ENCODE results near the gene HSD17B7. TPM values are rescaled to one million over a fixed set of nuclear protein-coding genes. Genes with fewer than 3 reads are reported as not detected.
A peak's percentile ranks its signal among the peaks of the same experiment; 100 is the strongest.
"Not testable (repeated sequence)": the region's sequence is repeated elsewhere in the genome, so short reads cannot be mapped to it uniquely, and the experiment has no call there.

Gene HSD17B7, protein sequence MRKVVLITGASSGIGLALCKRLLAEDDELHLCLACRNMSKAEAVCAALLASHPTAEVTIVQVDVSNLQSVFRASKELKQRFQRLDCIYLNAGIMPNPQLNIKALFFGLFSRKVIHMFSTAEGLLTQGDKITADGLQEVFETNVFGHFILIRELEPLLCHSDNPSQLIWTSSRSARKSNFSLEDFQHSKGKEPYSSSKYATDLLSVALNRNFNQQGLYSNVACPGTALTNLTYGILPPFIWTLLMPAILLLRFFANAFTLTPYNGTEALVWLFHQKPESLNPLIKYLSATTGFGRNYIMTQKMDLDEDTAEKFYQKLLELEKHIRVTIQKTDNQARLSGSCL
- 10 to 100 TPM; 12.9 to 51.3 (median 24.5) TPM for total RNA-seq

DNA sequence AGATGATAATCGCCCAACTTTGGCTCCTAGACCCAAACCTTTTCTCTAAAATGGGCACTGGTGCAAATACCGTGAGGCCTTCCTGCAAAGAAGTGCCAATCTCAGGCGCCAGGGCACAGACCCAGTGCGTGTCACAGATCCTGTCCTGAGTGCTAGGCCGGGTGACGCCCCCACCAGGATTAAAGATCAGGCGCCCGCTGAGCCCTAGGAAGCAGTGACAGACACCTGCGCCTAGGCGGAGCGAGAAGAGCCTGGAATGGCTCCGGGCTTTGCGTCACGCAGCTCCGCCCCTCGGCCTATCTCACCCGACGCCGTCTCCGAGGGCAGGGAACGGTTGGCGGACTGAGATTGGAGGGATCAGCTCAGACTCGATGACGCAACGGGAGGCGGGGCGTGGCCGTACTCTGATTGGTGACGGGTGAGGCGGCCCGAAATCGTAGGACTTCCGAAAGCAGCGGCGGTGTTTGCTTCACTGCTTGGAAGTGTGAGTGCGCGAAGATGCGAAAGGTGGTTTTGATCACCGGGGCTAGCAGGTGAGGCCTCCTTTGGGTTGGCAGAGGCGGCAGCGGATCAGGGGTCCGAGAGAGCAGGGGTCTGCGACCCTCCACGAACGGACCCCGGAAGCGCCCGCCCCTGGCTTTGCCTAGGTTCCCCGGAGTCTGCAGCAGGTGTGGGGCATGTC lies at the start of gene HSD17B7:
Gene HSD17B7 (plus strand): TSS at position 400 of the 682 bp plus-strand sequence. CDS start 99 bp downstream, at position 499.
- H3K4me1 ChIP-seq (replicated peaks in 1 of 2) = peaks cover 7 to 17% of the 10 kb centered on the region in 2 donors
- 0 to 20% methylated on average over 1 to 2 of the region's 49 CpGs; no CpG with 5 or more reads in 8 of the 10 experiments for WGBS, 10 experiments
- H3K27ac ChIP-seq = peak within 1 kb of the TSS; percentile 84 to 86
- peak; percentile 96 to 99 (median 98) for ATAC-seq (replicated peaks in 6 of 8)
- in situ Hi-C loops (cut with MboI; ENCODE audit: low pct_unique_long_range_greater_than_20kb in 2 of 9, low sequenced_read_pairs in 9 of 9, unreplicated experiment in 9 of 9) = loop anchor here in 1 of 9 experiments (25.0 kb wide), 1 partner anchor 178 kb away; no protein-coding TSS in a partner anchor
- peak within 1 kb of the TSS; percentile 96 to 99 (median 98) for H3K4me3 ChIP-seq

DNA sequence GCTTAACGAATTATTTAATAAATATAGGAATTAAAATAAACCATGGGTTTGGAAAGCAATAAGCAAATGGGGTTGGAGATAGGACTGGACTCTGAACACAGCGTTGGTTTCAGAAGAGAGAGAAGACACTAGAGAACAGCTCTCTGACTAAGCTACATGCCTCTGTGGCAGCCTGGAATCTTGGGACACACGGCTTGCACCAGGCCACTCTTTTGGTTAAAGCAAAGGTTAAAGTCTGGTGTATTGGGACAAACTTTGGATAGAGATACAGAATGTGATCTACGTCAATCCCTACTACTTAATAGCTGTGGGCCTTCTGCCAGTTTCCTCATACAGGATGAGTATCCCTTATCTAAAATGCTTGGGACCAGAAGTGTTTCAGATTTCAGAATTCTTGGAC lies 49.7 kb upstream of the HSD17B7 start:
- no peak for ATAC-seq (replicated peaks in 6 of 8)
- WGBS, 10 experiments = 75 to 100% (median 86%) methylated on average over 1 to 4 of the region's 4 CpGs

DNA sequence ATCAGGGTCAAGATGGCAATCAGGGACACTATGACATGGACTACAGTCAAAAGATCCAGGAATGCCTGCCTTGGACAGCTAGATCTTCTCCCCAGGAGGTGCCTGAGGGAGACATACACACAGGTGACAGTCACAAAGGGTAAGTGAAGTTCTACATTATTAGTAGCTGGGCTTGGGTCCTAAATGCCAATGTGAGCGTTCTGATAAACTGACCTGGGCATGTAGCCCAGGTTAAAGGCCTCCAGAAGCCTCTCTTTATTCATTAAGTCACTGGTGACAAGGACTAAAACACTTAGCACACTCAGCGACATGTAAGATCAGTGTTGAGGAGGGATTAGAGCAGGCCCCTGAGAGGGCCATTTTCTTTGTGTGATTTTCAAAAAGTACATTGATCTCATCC lies 48.9 kb upstream of the HSD17B7 start:
- no peaks in the 10 kb centered on the region for H3K4me1 ChIP-seq (replicated peaks in 1 of 2)
- no peak overlapping the region for H3K27ac ChIP-seq
- 50 to 100% (median 94%) methylated on average over 1 to 2 of the region's 2 CpGs; no CpG with 5 or more reads in 5 of the 10 experiments for WGBS, 10 experiments
- no peak overlapping the region for H3K4me3 ChIP-seq
- in situ Hi-C loops (cut with MboI; ENCODE audit: low pct_unique_long_range_greater_than_20kb in 2 of 9, low sequenced_read_pairs in 9 of 9, unreplicated experiment in 9 of 9) = no loop called here
- no peak for ATAC-seq (replicated peaks in 6 of 8)

More for the DNA sequence above, 49.7 kb upstream of the HSD17B7 start:
- no peak overlapping the region for H3K4me3 ChIP-seq
- in situ Hi-C loops (cut with MboI; ENCODE audit: low pct_unique_long_range_greater_than_20kb in 2 of 9, low sequenced_read_pairs in 9 of 9, unreplicated experiment in 9 of 9) = no loop called here
- H3K4me1 ChIP-seq (replicated peaks in 1 of 2) = no peaks in the 10 kb centered on the region
- H3K27ac ChIP-seq = no peak overlapping the region

DNA sequence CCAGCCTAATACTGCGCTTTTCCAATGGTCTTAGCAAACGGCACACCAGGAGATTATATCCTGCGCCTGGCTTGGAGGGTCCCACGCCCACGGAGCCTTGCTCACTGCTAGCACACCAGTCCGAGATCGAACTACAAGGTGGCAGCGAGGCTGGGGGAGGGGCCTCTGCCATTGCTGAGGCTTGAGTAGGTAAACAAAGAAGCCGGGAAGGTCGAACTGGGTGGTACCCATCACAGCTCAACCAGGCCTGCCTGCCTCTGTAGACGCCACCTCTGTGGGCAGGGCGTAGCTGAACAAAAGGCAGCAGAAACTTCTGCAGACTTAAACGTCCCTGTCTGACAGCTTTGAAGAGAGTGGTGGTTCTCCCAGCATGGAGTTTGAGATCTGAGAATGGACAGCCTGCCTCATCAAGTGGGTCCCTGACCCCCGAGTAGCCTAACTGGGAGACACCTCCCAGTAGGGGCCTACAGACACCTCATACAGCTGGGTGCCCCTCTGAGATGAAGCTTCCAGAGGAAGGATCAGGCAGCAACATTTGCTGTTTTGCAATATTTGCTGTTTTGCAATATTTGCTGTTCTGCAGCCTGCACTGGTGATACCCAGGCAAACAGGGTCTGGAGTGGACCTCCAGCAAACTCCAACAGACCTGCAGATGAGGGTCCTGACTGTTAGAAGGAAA lies 44.1 kb upstream of the HSD17B7 start:
- in situ Hi-C loops (cut with MboI; ENCODE audit: low pct_unique_long_range_greater_than_20kb in 2 of 9, low sequenced_read_pairs in 9 of 9, unreplicated experiment in 9 of 9); H3K27ac ChIP-seq; ATAC-seq (replicated peaks in 6 of 8); H3K4me1 ChIP-seq (replicated peaks in 1 of 2); H3K4me3 ChIP-seq: not testable (repeated sequence)
- whole genome bisulfite sequencing, 10 experiments = 60 to 100% (median 83%) methylated on average over 1 to 13 of the region's 14 CpGs; no CpG with 5 or more reads in 5 of the 10 experiments

DNA sequence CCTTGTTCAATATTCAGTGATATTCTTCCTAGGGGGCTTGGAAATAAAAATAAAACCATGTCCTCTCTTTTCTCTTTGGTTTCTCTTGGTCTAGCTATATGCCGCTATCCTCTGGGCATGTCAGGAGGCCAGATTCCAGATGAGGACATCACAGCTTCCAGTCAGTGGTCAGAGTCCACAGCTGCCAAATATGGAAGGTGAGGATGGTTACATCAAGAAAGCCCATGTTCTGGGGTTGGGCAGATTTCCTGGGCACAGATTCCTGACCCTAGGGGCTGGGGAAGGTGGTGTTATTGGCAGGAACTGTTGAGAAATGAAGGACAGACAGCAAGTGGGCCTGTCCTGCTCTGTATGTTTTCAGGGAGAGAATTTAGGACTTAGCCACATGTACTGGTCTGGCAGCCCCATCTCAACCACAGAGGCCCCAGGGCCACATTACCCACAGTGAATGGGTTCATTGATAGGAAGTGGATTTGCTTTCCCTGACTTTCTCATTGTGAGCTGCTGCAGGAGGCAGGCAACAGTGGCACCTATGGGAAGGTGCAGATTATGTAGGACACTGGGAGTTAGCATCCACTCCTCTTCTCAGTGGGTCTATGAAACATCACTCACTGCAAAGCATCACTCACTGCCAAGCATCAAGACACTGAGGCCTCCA lies 37.4 kb upstream of the HSD17B7 start:
- Histone ChIP-seq H3K27ac (no peak overlapping the region), H3K4me3 (no peak overlapping the region), H3K4me1 (replicated peaks in 1 of 2) (no peaks in the 10 kb centered on the region)
- in situ Hi-C loops (cut with MboI; ENCODE audit: low pct_unique_long_range_greater_than_20kb in 2 of 9, low sequenced_read_pairs in 9 of 9, unreplicated experiment in 9 of 9) = no loop called here
- WGBS, 10 experiments = 80 to 100% (median 100%) methylated on average over 1 of the region's 1 CpG; no CpG with 5 or more reads in 4 of the 10 experiments
- ATAC-seq (replicated peaks in 6 of 8) = no peak

DNA sequence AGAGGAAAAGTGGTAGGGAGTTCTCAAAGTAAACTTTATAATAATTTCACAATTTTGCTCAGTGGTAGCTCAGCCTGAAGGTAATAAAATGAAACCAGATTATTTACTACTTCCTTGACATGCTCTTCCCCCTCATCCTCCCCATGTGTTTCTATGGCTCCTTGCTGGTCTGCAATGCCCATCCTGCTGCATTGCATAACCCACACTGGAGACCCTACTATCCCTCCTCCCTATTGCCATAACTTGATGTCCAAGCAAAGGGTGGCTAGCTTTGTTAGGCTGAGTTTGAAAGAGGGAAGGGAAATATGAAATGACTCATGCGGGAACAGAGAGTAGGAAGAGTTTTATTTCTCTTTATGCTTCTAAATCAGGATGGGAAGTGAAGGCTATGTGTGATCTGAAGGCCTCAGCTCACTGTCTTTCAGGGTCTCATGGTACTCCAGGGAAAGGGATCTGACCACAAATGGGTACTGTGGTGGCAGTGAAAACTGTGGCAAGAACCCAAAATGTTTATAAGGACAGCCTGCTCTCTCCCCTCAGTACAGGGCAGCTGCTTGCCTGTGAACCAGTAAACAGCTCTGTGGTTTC lies 36.4 kb upstream of the HSD17B7 start:
- ATAC-seq (replicated peaks in 6 of 8) = no peak
- 82 to 100% (median 88%) methylated on average over 1 of the region's 1 CpG; no CpG with 5 or more reads in 5 of the 10 experiments for WGBS, 10 experiments
- in situ Hi-C loops (cut with MboI; ENCODE audit: low pct_unique_long_range_greater_than_20kb in 2 of 9, low sequenced_read_pairs in 9 of 9, unreplicated experiment in 9 of 9) = no loop called here
- no peak overlapping the region for H3K4me3 ChIP-seq
- no peaks in the 10 kb centered on the region for H3K4me1 ChIP-seq (replicated peaks in 1 of 2)
- no peak overlapping the region for H3K27ac ChIP-seq

DNA sequence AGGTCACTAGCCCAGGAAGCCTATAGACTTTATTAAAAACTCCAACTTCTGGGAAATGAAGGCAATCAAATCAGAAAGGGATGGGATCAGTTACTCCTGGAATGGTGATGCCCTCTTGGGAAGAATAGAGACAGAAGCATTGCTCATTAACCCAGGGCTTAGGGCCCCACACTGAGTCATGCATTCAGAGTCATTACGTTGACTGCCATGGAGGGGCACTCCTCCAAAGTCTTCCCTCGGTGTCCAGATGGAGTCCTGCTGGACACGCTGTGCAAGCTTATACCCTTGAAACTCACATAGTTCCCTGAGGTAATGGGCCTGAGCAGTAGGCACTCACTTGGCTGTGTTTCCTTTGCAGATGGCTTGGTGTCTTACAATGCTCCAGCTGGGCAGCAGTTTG lies 35.2 kb upstream of the HSD17B7 start:
- 72 to 96% (median 80%) methylated on average over 1 to 3 of the region's 3 CpGs; no CpG with 5 or more reads in 6 of the 10 experiments for WGBS, 10 experiments
- no peak for ATAC-seq (replicated peaks in 6 of 8)
- no peak overlapping the region for H3K27ac ChIP-seq
- H3K4me3 ChIP-seq = no peak overlapping the region
- in situ Hi-C loops (cut with MboI; ENCODE audit: low pct_unique_long_range_greater_than_20kb in 2 of 9, low sequenced_read_pairs in 9 of 9, unreplicated experiment in 9 of 9) = no loop called here
- H3K4me1 ChIP-seq (replicated peaks in 1 of 2) = no peaks in the 10 kb centered on the region

DNA sequence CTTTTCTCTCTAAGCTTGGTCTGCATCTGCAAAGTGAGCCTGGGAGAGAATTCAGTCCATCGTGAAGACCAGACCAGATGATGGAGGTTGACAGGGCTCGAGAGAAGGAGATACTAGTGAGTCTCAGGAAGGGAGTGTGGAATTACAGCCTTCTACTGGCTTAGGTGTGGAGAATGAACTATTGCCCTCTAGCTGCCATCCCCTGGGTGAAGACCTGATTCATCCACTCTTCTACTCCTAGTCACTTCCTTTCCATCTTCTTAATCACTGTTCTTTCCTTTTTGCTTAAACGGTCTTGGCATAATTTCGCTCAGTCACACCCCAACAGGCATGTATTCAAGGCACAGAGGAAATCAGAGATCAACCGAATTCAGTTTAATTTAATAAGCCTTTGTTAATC lies 34.0 kb upstream of the HSD17B7 start:
- in situ Hi-C loops (cut with MboI; ENCODE audit: low pct_unique_long_range_greater_than_20kb in 2 of 9, low sequenced_read_pairs in 9 of 9, unreplicated experiment in 9 of 9) = no loop called here
- H3K4me1 ChIP-seq (replicated peaks in 1 of 2) = no peaks in the 10 kb centered on the region
- ATAC-seq (replicated peaks in 6 of 8) = peak in 2 of 8 experiments; percentile 79 to 82
- WGBS, 10 experiments = 24 to 97% (median 79%) methylated on average over 1 to 5 of the region's 5 CpGs; no CpG with 5 or more reads in 2 of the 10 experiments
- H3K4me3 ChIP-seq = no peak overlapping the region
- H3K27ac ChIP-seq = no peak overlapping the region

DNA sequence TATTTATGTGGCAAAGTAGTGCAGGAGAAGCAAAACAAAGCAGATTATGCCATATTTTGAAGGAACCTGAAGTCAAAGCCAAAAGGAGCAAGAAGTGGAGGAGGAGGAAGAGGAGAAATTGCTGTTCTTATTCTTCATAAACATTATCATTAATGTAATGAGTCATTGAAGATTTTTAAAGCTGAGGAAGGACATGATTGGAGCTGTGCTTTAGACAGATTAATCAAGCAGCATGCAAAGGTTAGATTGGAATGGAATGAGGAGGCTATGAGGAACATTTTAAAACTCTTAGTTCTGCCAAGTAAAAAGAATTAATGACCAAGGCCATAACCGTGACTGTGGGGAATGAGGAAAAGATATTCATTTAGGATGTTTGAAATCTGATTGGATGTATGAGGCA lies 33.0 kb upstream of the HSD17B7 start:
- in situ Hi-C loops (cut with MboI; ENCODE audit: low pct_unique_long_range_greater_than_20kb in 2 of 9, low sequenced_read_pairs in 9 of 9, unreplicated experiment in 9 of 9) = no loop called here
- 0 to 100% (median 79%) methylated on average over 1 of the region's 1 CpG for WGBS, 10 experiments
- Histone ChIP-seq H3K4me1 (replicated peaks in 1 of 2) (no peaks in the 10 kb centered on the region), H3K27ac (no peak overlapping the region), H3K4me3 (no peak overlapping the region)
- no peak for ATAC-seq (replicated peaks in 6 of 8)

DNA sequence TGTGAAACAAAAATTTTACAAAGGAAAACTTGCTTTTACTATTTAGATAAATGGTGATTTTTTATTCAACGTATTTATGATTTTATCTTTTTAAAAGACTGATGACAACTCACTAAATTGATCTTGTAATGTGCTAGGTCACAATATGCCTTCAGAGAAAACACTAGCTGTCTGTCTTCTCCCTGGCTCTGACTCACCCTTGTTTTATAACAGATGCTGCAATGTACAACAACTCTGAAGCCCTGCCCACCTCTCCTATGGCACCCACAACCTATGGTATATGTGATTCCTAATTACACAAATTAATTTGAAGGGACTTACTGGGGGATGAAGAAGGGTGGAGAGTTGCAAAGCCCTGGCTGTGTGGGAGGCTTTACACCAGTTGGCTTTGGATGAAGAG lies 24.7 kb upstream of the HSD17B7 start:
- 50 to 100% (median 84%) methylated on average over 1 of the region's 1 CpG; no CpG with 5 or more reads in 2 of the 10 experiments for WGBS, 10 experiments
- Histone ChIP-seq H3K4me1 (replicated peaks in 1 of 2) (no peaks in the 10 kb centered on the region), H3K27ac (no peak overlapping the region), H3K4me3 (no peak overlapping the region)
- in situ Hi-C loops (cut with MboI; ENCODE audit: low pct_unique_long_range_greater_than_20kb in 2 of 9, low sequenced_read_pairs in 9 of 9, unreplicated experiment in 9 of 9) = no loop called here
- ATAC-seq (replicated peaks in 6 of 8) = peak in 2 of 8 experiments; percentile 43 to 44

DNA sequence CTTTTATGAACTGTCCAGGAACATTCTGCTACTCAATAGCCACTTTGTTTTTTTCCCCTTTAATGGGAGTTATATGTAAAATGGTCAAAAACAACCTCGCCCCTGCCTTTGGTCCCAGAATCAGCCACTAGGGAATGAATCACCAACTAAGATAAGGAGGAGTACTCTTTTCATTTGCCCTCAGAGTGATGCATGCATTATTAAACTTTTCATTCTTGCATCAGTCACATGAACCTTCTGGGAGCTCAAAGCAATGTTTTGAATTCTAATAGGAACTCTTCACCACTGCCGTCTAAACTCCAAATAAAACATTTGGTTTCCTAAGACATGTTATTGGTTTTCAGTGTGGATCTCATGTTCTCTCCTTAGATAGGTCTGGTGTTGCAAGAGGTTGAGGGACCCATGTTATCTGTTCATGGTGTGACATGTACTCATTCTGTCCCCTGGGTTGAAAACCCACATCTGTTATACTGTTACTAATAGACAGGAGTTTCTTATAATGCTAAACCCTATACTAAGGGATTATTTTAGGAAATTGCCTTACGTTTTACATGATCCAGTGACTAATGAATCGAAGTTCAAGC lies 17.8 kb upstream of the HSD17B7 start:
- H3K4me3 ChIP-seq = no peak overlapping the region
- ATAC-seq (replicated peaks in 6 of 8) = peak in 5 of 8 experiments; percentile 56 to 99 (median 94)
- WGBS, 10 experiments = 16 to 100% (median 84%) methylated on average over 1 to 4 of the region's 4 CpGs; no CpG with 5 or more reads in 1 of the 10 experiments
- in situ Hi-C loops (cut with MboI; ENCODE audit: low pct_unique_long_range_greater_than_20kb in 2 of 9, low sequenced_read_pairs in 9 of 9, unreplicated experiment in 9 of 9) = no loop called here
- H3K4me1 ChIP-seq (replicated peaks in 1 of 2) = no peaks in the 10 kb centered on the region
- H3K27ac ChIP-seq = no peak overlapping the region

DNA sequence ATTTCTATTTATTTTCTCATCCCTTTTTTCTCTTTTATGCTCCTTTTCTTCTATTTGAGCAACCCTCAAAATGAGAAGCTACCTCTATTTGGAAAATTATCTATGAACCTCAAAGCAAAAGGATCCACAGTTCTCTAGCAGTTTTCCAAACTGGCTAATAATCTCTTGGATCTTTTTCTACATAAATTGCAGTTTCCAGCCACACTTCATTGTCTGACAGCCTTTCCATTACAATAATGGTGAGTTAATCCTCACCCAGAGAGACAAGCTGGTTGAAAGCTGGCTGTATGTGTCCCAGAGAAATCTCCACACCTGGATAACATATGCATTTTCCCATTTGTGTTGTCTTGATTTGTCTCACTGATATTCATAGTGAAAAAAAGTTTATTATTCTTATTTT lies 16.5 kb upstream of the HSD17B7 start:
- peak in 1 of 8 experiments; percentile 14 for ATAC-seq (replicated peaks in 6 of 8)
- Histone ChIP-seq H3K4me1 (replicated peaks in 1 of 2) (no peaks in the 10 kb centered on the region), H3K27ac (no peak overlapping the region), H3K4me3 (no peak overlapping the region)
- in situ Hi-C loops (cut with MboI; ENCODE audit: low pct_unique_long_range_greater_than_20kb in 2 of 9, low sequenced_read_pairs in 9 of 9, unreplicated experiment in 9 of 9) = no loop called here
